ENCODE measurements around the gene ADGRD1. TPM values are rescaled to one million over a fixed set of nuclear protein-coding genes. Genes with fewer than 3 reads are reported as not detected.

Gene ADGRD1
- total and polyA plus RNA-seq, 2 of the 8 experiments (the other 6 are each of a cell fraction or from before 2014, with no cell fraction given): 0.36 to 0.48 TPM

DNA sequence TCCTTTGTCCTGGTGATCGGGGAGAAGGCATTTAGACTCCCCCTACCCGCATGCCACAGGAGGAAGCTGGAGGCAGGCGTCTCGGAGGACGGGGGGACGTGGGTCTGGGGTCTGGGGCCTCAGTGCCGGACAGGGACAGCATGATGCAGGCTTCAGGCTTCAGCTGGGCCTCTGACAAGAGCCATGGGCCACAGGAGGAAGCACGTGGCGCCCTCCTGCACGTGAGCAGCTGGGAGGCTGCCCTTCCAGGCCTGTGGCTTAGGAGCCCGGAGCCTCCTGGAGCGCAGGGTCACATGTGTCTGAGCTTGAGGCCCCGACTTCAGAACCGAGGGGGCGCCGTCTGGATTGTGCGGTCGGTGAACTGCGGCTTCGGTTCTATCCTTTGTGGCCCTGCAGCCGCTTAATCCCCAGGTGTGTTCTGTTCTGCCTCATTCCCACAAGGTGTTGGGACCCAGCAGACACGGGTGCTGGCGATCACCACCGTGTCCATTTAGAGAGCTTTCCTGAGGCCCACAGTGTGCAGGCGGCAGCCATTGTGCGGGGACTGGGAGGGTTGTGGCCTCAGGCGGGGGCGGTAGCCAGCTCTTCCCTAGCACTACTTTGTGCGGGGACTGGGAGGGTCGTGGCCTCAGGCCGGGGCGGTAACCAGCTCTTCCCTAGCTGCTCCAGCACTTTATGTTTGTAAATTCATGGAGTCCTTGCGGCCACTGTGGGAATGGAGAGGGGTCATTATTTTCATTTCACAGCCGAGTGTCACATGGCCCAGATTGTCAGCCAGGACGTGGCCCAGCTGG is 150.2 kb downstream of the ADGRD1 start (continued):
- TF ChIP-seq, protein P1, sequence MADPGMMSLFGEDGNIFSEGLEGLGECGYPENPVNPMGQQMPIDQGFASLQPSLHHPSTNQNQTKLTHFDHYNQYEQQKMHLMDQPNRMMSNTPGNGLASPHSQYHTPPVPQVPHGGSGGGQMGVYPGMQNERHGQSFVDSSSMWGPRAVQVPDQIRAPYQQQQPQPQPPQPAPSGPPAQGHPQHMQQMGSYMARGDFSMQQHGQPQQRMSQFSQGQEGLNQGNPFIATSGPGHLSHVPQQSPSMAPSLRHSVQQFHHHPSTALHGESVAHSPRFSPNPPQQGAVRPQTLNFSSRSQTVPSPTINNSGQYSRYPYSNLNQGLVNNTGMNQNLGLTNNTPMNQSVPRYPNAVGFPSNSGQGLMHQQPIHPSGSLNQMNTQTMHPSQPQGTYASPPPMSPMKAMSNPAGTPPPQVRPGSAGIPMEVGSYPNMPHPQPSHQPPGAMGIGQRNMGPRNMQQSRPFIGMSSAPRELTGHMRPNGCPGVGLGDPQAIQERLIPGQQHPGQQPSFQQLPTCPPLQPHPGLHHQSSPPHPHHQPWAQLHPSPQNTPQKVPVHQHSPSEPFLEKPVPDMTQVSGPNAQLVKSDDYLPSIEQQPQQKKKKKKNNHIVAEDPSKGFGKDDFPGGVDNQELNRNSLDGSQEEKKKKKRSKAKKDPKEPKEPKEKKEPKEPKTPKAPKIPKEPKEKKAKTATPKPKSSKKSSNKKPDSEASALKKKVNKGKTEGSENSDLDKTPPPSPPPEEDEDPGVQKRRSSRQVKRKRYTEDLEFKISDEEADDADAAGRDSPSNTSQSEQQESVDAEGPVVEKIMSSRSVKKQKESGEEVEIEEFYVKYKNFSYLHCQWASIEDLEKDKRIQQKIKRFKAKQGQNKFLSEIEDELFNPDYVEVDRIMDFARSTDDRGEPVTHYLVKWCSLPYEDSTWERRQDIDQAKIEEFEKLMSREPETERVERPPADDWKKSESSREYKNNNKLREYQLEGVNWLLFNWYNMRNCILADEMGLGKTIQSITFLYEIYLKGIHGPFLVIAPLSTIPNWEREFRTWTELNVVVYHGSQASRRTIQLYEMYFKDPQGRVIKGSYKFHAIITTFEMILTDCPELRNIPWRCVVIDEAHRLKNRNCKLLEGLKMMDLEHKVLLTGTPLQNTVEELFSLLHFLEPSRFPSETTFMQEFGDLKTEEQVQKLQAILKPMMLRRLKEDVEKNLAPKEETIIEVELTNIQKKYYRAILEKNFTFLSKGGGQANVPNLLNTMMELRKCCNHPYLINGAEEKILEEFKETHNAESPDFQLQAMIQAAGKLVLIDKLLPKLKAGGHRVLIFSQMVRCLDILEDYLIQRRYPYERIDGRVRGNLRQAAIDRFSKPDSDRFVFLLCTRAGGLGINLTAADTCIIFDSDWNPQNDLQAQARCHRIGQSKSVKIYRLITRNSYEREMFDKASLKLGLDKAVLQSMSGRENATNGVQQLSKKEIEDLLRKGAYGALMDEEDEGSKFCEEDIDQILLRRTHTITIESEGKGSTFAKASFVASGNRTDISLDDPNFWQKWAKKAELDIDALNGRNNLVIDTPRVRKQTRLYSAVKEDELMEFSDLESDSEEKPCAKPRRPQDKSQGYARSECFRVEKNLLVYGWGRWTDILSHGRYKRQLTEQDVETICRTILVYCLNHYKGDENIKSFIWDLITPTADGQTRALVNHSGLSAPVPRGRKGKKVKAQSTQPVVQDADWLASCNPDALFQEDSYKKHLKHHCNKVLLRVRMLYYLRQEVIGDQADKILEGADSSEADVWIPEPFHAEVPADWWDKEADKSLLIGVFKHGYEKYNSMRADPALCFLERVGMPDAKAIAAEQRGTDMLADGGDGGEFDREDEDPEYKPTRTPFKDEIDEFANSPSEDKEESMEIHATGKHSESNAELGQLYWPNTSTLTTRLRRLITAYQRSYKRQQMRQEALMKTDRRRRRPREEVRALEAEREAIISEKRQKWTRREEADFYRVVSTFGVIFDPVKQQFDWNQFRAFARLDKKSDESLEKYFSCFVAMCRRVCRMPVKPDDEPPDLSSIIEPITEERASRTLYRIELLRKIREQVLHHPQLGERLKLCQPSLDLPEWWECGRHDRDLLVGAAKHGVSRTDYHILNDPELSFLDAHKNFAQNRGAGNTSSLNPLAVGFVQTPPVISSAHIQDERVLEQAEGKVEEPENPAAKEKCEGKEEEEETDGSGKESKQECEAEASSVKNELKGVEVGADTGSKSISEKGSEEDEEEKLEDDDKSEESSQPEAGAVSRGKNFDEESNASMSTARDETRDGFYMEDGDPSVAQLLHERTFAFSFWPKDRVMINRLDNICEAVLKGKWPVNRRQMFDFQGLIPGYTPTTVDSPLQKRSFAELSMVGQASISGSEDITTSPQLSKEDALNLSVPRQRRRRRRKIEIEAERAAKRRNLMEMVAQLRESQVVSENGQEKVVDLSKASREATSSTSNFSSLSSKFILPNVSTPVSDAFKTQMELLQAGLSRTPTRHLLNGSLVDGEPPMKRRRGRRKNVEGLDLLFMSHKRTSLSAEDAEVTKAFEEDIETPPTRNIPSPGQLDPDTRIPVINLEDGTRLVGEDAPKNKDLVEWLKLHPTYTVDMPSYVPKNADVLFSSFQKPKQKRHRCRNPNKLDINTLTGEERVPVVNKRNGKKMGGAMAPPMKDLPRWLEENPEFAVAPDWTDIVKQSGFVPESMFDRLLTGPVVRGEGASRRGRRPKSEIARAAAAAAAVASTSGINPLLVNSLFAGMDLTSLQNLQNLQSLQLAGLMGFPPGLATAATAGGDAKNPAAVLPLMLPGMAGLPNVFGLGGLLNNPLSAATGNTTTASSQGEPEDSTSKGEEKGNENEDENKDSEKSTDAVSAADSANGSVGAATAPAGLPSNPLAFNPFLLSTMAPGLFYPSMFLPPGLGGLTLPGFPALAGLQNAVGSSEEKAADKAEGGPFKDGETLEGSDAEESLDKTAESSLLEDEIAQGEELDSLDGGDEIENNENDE (IDR thresholded peaks at IDR 0.05; ENCODE audit: insufficient replicate concordance, low read length): no peak
- TF ChIP-seq JUN (IDR thresholded peaks at IDR 0.05; ENCODE audit: low read depth, low read length) (no peak), SIN3A (conservative IDR thresholded peaks at IDR 0.05 in 1 of 2, IDR thresholded peaks at IDR 0.05 in 1 of 2; ENCODE audit: low read depth in 1 of 2, low read length in 2 of 2) (no peak)

All from H1 (cell line).